Activated CD4-positive, alpha-beta T cell treated with anti-CD3 and anti-CD28 coated beads, Interleukin-2, amount 50 U/mL, for 48 hours (primary cell): Measurements from ENCODE around the gene MSX2.

Experiments
- DNase-seq, 2 experiments: peaks; one replicate each; pipeline ENCODE4 v3.0.0-alpha.2; 2020

MSX2 gene

GRCh38 chr5:174724484-174725260, at the start of gene MSX2:
Gene MSX2, plus strand, starts transcription at chr5:174724582. Its CDS starts 78 bp downstream, at chr5:174724660.
- peak; percentile 37 to 47 for DNase-seq

GRCh38 chr5:174675110-174675509, 49.3 kb upstream of the MSX2 start:
- no peak for DNase-seq

- DNase-seq: no peak
These were observed 48.5 kb upstream of the MSX2 start for GRCh38 chr5:174675916-174676315.

GRCh38 chr5:174678107-174678506, 46.3 kb upstream of the MSX2 start:
- no peak for DNase-seq

- DNase-seq: no peak
These were observed 43.3 kb upstream of the MSX2 start for GRCh38 chr5:174680901-174681565.

GRCh38 chr5:174687503-174687902, 36.9 kb upstream of the MSX2 start:
- no peak for DNase-seq

- no peak for DNase-seq
These were observed 35.7 kb upstream of the MSX2 start for GRCh38 chr5:174688441-174689354.

- DNase-seq: no peak
These were observed 34.1 kb upstream of the MSX2 start for GRCh38 chr5:174690271-174690670.

GRCh38 chr5:174692381-174692780, 32.0 kb upstream of the MSX2 start:
- DNase-seq: no peak

GRCh38 chr5:174692982-174693422, 31.4 kb upstream of the MSX2 start:
- no peak for DNase-seq

GRCh38 chr5:174693697-174694385, 30.5 kb upstream of the MSX2 start:
- DNase-seq: no peak

- DNase-seq: no peak
These were observed 29.8 kb upstream of the MSX2 start for GRCh38 chr5:174694611-174695010.

- DNase-seq: no peak
These were observed 26.2 kb upstream of the MSX2 start for GRCh38 chr5:174698156-174698555.

- no peak for DNase-seq
These were observed 25.3 kb upstream of the MSX2 start for GRCh38 chr5:174699131-174699530.

GRCh38 chr5:174706997-174707572, 17.3 kb upstream of the MSX2 start:
- no peak for DNase-seq

- DNase-seq: no peak
These were observed 16.7 kb upstream of the MSX2 start for GRCh38 chr5:174707671-174708070.

- no peak for DNase-seq
These were observed 15.7 kb upstream of the MSX2 start for GRCh38 chr5:174708476-174709207.

- no peak for DNase-seq
These were observed 9.6 kb upstream of the MSX2 start for GRCh38 chr5:174714751-174715150.

GRCh38 chr5:174715804-174716203, 8.6 kb upstream of the MSX2 start:
- no peak for DNase-seq

GRCh38 chr5:174717826-174718455, 6.4 kb upstream of the MSX2 start:
- no peak for DNase-seq
